Liver (tissue), 9 donors: ENCODE data around the gene RASGRP4. TPM values are rescaled to one million over a fixed set of nuclear protein-coding genes. Genes with fewer than 3 reads are reported as not detected.

Experiments used
- DNase-seq: peaks from one replicate; pipeline ENCODE4 v3.0.0-alpha.2; 2017; ENCODE audit warnings: low spot score
- H3K27ac ChIP-seq, 2 donors: one replicate each; pipeline ENCODE4 v1.7.0; 2013; ENCODE audit warnings: inconsistent platforms in 2 of 2, low read length in 2 of 2, control low read depth in 1 of 2, low read depth in 1 of 2, mild to moderate bottlenecking in 1 of 2
- H3K27me3 ChIP-seq, 4 donors: one replicate each; pipeline versions ENCODE4 v1.6.1 to v1.7.0; 2013; ENCODE audit warnings: low read length in 3 of 4, inconsistent platforms in 1 of 4, mild to moderate bottlenecking in 1 of 4, moderate library complexity in 1 of 4; ENCODE audit not compliant: control insufficient read depth in 4 of 4, insufficient read depth in 4 of 4
- H3K36me3 ChIP-seq, 4 donors: one replicate each; pipeline versions ENCODE4 v1.6.1 to v1.7.0; 2013; ENCODE audit warnings: low read length in 3 of 4, mild to moderate bottlenecking in 3 of 4, low read depth in 1 of 4, moderate library complexity in 1 of 4; ENCODE audit not compliant: control insufficient read depth in 4 of 4, insufficient read depth in 3 of 4
- H3K4me1 ChIP-seq, 4 donors: one replicate each; pipeline versions ENCODE4 v1.6.1 to v1.7.0; 2013; ENCODE audit warnings: low read length in 3 of 4, mild to moderate bottlenecking in 3 of 4, moderate library complexity in 1 of 4; ENCODE audit not compliant: control insufficient read depth in 4 of 4, insufficient read depth in 4 of 4
- H3K4me3 ChIP-seq, 3 donors: one replicate each; pipeline versions ENCODE4 v1.6.1 to v1.7.0; 2013; ENCODE audit warnings: low read length in 3 of 3, control low read depth in 1 of 3, low read depth in 1 of 3, mild to moderate bottlenecking in 1 of 3
- H3K9ac ChIP-seq, 2 donors: one replicate each; pipeline ENCODE4 v1.7.0; 2013; ENCODE audit warnings: low read length in 2 of 2, mild to moderate bottlenecking in 2 of 2, moderate library complexity in 2 of 2, control low read depth in 1 of 2, low read depth in 1 of 2
- H3K9me3 ChIP-seq, 4 donors: one replicate each; pipeline versions ENCODE4 v1.6.1 to v1.7.0; 2013; ENCODE audit warnings: low read length in 3 of 4; ENCODE audit not compliant: control insufficient read depth in 4 of 4
- EGR1 ChIP-seq, 2 donors: IDR thresholded peaks; 2 replicates each; pipeline ENCODE4 v1.6.1; 2016 to 2018; ENCODE audit warnings: antibody characterized with exemption in 2 of 2, low read depth in 2 of 2
- FOXA2 ChIP-seq: IDR thresholded peaks from 2 replicates; pipeline ENCODE4 v1.6.1; 2016; ENCODE audit warnings: antibody characterized with exemption
- GABPA ChIP-seq, 2 donors: IDR thresholded peaks in 1 of 2; conservative IDR thresholded peaks in 1 of 2; 2 replicates each; pipeline ENCODE4 v1.6.1; 2016; ENCODE audit warnings: antibody characterized with exemption in 2 of 2, mild to moderate bottlenecking in 1 of 2, moderate library complexity in 1 of 2
- HNF4G ChIP-seq: IDR thresholded peaks from 2 replicates; pipeline ENCODE4 v1.6.1; 2016; ENCODE audit warnings: antibody characterized with exemption
- JUND ChIP-seq, 2 donors: IDR thresholded peaks; 2 replicates each; pipeline ENCODE4 v1.6.1; 2016; ENCODE audit warnings: antibody characterized with exemption in 2 of 2
- MAX ChIP-seq: IDR thresholded peaks from 2 replicates; pipeline ENCODE4 v1.6.1; 2016; ENCODE audit warnings: antibody characterized with exemption
- NR2F2 ChIP-seq: IDR thresholded peaks from 2 replicates; pipeline ENCODE4 v1.6.1; 2016; ENCODE audit warnings: antibody characterized with exemption
- REST ChIP-seq: IDR thresholded peaks from 2 replicates; pipeline ENCODE4 v1.6.1; 2016; ENCODE audit warnings: antibody characterized with exemption, mild to moderate bottlenecking
- RXRA ChIP-seq, 2 donors: IDR thresholded peaks; 2 replicates each; pipeline ENCODE4 v1.6.1; 2017 to 2018; ENCODE audit warnings: antibody characterized with exemption in 2 of 2, mild to moderate bottlenecking in 1 of 2
- SP1 ChIP-seq: IDR thresholded peaks from 2 replicates; pipeline ENCODE4 v1.6.1; 2018; ENCODE audit warnings: antibody characterized with exemption, mild to moderate bottlenecking
- TAF1 ChIP-seq: conservative IDR thresholded peaks from 2 replicates; pipeline ENCODE4 v1.6.1; 2016; ENCODE audit warnings: antibody characterized with exemption, mild to moderate bottlenecking
- YY1 ChIP-seq: IDR thresholded peaks from 2 replicates; pipeline ENCODE4 v1.6.1; 2016; ENCODE audit warnings: antibody characterized with exemption, mild to moderate bottlenecking
- ZBTB33 ChIP-seq: IDR thresholded peaks from 2 replicates; pipeline ENCODE4 v1.6.1; 2016; ENCODE audit warnings: antibody characterized with exemption
- WGBS: extraction: QIAGEN DNeasy Blood & Tissue Kit; methylation state at CpG from one replicate; pipeline ENCODE4 v1.1.7; 2013; 5-methylcytosine and 5-hydroxymethylcytosine counted together
- polyA plus RNA-seq, 2 donors: library from polyadenylated mRNA; stranded (reverse) in 1 of 2; unstranded in 1 of 2; fragments of 200-250 nt in 1 of 2; fragments of >200 nt in 1 of 2; fragmentation: Nextera tagmentation in 1 of 2; extraction: Ambion mirVana in 1 of 2; gene quantifications; one replicate each; pipeline versions ENCODE4 v1.2.1 to v1.2.3, GENCODE V29; 2013 to 2015
- total RNA-seq, 2 donors: library from RNA; depleted of rRNA; stranded (reverse); fragments of >200 nt; gene quantifications; one replicate each; pipeline ENCODE4 v1.2.3, GENCODE V29; 2014
- TF ChIP-seq, protein P1 (sequence below): IDR thresholded peaks from 2 replicates; pipeline ENCODE4 v1.6.1; 2016; ENCODE audit warnings: antibody characterized with exemption
- TF ChIP-seq, protein P2 (sequence below): fragments of 150-350 bp; IDR thresholded peaks from 2 replicates; pipeline ENCODE4 v1.5.1; 2017; ENCODE audit warnings: improper control_type of control experiment, low read depth, low read length; ENCODE audit not compliant: missing input control
- donor health status: healthy.
- donor health status: healthy.
- donor health status: healthy.
- donor health status: healthy.
- donor health status: healthy.

The RASGRP4 gene
- total and polyA plus RNA-seq, 4 donors, result 0.60 to 2.4 (median 1.6) TPM

DNA sequence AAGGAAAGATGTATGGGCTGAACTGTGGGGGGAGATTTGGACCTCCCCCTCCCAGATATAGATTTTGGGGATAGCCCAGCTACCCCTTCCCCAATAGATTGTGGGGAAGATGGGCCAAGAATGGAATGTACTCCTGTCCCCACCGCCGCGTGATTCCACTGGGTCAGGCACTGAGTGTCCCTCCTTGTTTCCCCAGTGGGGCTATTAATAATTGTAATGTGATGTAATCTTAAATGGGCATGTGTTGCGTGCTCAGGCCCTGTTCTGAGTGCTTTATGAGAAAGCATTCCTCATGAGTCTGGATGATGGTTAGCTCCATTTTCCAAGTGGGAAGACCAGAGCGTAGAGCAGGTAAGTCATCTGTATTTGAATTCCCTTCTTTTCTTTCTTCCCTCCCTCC is 50.3 kb downstream of the RASGRP4 start:
- Histone ChIP-seq H3K27ac (no peak overlapping the region), H3K27me3 (no peaks in the 10 kb centered on the region), H3K9me3 (no peaks in the 10 kb centered on the region), H3K4me1 (peaks cover 9 to 22% (median 16%) of the 10 kb centered on the region in 4 donors), H3K36me3 (peaks cover 5 to 24% (median 11%) of the 10 kb centered on the region in 4 donors), H3K9ac (no peak overlapping the region), H3K4me3 (peak overlapping the region; percentile 72 to 99 (median 96))
- WGBS, result 90% methylated on average over 5 of the region's 5 CpGs
- no peak for DNase-seq
- TF ChIP-seq GABPA (IDR thresholded peaks at IDR 0.05 in 1 of 2, conservative IDR thresholded peaks at IDR 0.05 in 1 of 2) (no peak), MAX (no peak), YY1 (no peak), RXRA (IDR thresholded peaks at IDR 0.05) (no peak), EGR1 (IDR thresholded peaks at IDR 0.05; ENCODE audit: low read depth in 2 of 2) (no peak), JUND (IDR thresholded peaks at IDR 0.05) (no peak), TAF1 (no peak), ZBTB33 (no peak), HNF4G (no peak)
- TF ChIP-seq, protein P1, sequence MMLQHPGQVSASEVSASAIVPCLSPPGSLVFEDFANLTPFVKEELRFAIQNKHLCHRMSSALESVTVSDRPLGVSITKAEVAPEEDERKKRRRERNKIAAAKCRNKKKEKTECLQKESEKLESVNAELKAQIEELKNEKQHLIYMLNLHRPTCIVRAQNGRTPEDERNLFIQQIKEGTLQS, result no peak

- H3K9me3 ChIP-seq, result no peaks in the 10 kb centered on the region
- H3K4me1 ChIP-seq, result peaks cover 9 to 22% (median 16%) of the 10 kb centered on the region in 4 donors
- peak overlapping the region; percentile 77 to 92 for H3K9ac ChIP-seq
- WGBS, result 1% methylated on average over 18 of the region's 18 CpGs
- TF ChIP-seq YY1 (no peak), NR2F2 (no peak), GABPA (IDR thresholded peaks at IDR 0.05 in 1 of 2, conservative IDR thresholded peaks at IDR 0.05 in 1 of 2) (no peak), HNF4G (no peak), TAF1 (no peak), ZBTB33 (no peak), SP1 (no peak), JUND (IDR thresholded peaks at IDR 0.05) (no peak), REST (no peak), FOXA2 (no peak)
- TF ChIP-seq, protein P2, sequence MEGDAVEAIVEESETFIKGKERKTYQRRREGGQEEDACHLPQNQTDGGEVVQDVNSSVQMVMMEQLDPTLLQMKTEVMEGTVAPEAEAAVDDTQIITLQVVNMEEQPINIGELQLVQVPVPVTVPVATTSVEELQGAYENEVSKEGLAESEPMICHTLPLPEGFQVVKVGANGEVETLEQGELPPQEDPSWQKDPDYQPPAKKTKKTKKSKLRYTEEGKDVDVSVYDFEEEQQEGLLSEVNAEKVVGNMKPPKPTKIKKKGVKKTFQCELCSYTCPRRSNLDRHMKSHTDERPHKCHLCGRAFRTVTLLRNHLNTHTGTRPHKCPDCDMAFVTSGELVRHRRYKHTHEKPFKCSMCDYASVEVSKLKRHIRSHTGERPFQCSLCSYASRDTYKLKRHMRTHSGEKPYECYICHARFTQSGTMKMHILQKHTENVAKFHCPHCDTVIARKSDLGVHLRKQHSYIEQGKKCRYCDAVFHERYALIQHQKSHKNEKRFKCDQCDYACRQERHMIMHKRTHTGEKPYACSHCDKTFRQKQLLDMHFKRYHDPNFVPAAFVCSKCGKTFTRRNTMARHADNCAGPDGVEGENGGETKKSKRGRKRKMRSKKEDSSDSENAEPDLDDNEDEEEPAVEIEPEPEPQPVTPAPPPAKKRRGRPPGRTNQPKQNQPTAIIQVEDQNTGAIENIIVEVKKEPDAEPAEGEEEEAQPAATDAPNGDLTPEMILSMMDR, result no peak
- peak overlapping the region; percentile 88 to 91 for H3K27ac ChIP-seq
- peak overlapping the region; percentile 72 to 99 (median 96) for H3K4me3 ChIP-seq
- no peaks in the 10 kb centered on the region for H3K27me3 ChIP-seq
- peaks cover 5 to 17% (median 11%) of the 10 kb centered on the region in 4 donors for H3K36me3 ChIP-seq
- no peak for DNase-seq
Observed at GRCh38 chr19:38375098-38375493, 50.9 kb downstream of the RASGRP4 start.
